PFSK-1 (cell line): ENCODE results near the gene SELENOS. TPM values are rescaled to one million over a fixed set of nuclear protein-coding genes. Genes with fewer than 3 reads are reported as not detected.

Source experiments
- FOXP2 ChIP-seq: optimal IDR thresholded peaks from 2 replicates; pipeline ENCODE3; 2011; ENCODE audit warnings: borderline replicate concordance, control low read depth, inconsistent platforms; ENCODE audit not compliant: insufficient read depth; ENCODE audit errors: extremely low read length, extremely low read depth
- POLR2AphosphoS5 ChIP-seq: IDR thresholded peaks from 2 replicates; pipeline ENCODE4 v1.6.1; 2012; ENCODE audit warnings: low read depth, mild to moderate bottlenecking, control low read depth, low read length, moderate library complexity
- REST ChIP-seq, 2 experiments: IDR thresholded peaks; 2 replicates each; pipeline versions ENCODE4 v1.6.1 to v1.8.0; 2011 to 2012; ENCODE audit warnings: low read depth in 2 of 2, low read length in 2 of 2, control low read depth in 1 of 2, inconsistent platforms in 1 of 2, mild to moderate bottlenecking in 1 of 2, moderate library complexity in 1 of 2; ENCODE audit not compliant: insufficient read depth in 1 of 2
- SIN3A ChIP-seq: IDR thresholded peaks from 2 replicates; pipeline ENCODE4 v1.6.1; 2012; ENCODE audit warnings: mild to moderate bottlenecking, low read length, moderate library complexity, borderline replicate concordance; ENCODE audit not compliant: insufficient read depth
- TAF1 ChIP-seq: IDR thresholded peaks from 2 replicates; pipeline ENCODE4 v1.6.1; 2012; ENCODE audit warnings: low read length, control low read depth, borderline replicate concordance; ENCODE audit not compliant: insufficient read depth
- polyA plus RNA-seq: library from polyadenylated mRNA; unstranded; fragments of >200 nt; gene quantifications from one replicate; pipeline ENCODE4 v1.2.1, GENCODE V29; 2012; ENCODE audit warnings: low read depth, missing spikeins; ENCODE audit not compliant: insufficient read length

SELENOS gene
- 59.8 TPM for polyA plus RNA-seq

- TF ChIP-seq POLR2AphosphoS5 (no peak; the same call in none of the 2 replicates), SIN3A (peak; percentile 64; the same call in 1 of the 2 replicates), TAF1 (no peak), FOXP2 (peak; percentile 20)
Measured at GRCh38 chr15:101277038-101277822, at the start of gene SELENOS. Gene SELENOS (minus strand): TSS chr15:101277485. CDS start chr15:101277417, 68 bp downstream.

- TF ChIP-seq FOXP2 = no peak
- no peak for TF ChIP-seq SIN3A
- TF ChIP-seq POLR2AphosphoS5 = no peak
- no peak for TF ChIP-seq REST (IDR thresholded peaks at IDR 0.05; ENCODE audit: insufficient read depth in 1 of 2, low read depth in 2 of 2, low read length in 2 of 2)
- no peak for TF ChIP-seq TAF1
Measured at GRCh38 chr15:101326462-101327146, 49.3 kb upstream of the SELENOS start.

GRCh38 chr15:101326026-101326315, 48.7 kb upstream of the SELENOS start:
- no peak for TF ChIP-seq SIN3A
- no peak for TF ChIP-seq FOXP2
- no peak for TF ChIP-seq POLR2AphosphoS5
- no peak for TF ChIP-seq TAF1
- no peak for TF ChIP-seq REST (IDR thresholded peaks at IDR 0.05; ENCODE audit: insufficient read depth in 1 of 2, low read depth in 2 of 2, low read length in 2 of 2)

- no peak for TF ChIP-seq SIN3A
- TF ChIP-seq TAF1 = no peak
- no peak for TF ChIP-seq POLR2AphosphoS5
- TF ChIP-seq REST (IDR thresholded peaks at IDR 0.05; ENCODE audit: insufficient read depth in 1 of 2, low read depth in 2 of 2, low read length in 2 of 2) = no peak
- no peak for TF ChIP-seq FOXP2
Measured at GRCh38 chr15:101325263-101326025, 48.2 kb upstream of the SELENOS start.

GRCh38 chr15:101324524-101325177, 47.4 kb upstream of the SELENOS start:
- TF ChIP-seq POLR2AphosphoS5 (no peak), REST (IDR thresholded peaks at IDR 0.05; ENCODE audit: insufficient read depth in 1 of 2, low read depth in 2 of 2, low read length in 2 of 2) (no peak), FOXP2 (no peak), TAF1 (no peak), SIN3A (no peak)
